ENCODE measurements around the gene RIPK3.
A peak's percentile ranks its signal among the peaks of the same experiment; 100 is the strongest.

RIPK3 gene

GRCh38 chr14:24309538-24310264, 30.1 kb downstream of the RIPK3 start, which contains the start of gene LTB4R2:
Gene LTB4R2, plus strand, starts transcription at chr14:24310140. Its CDS starts 525 bp downstream, at chr14:24310665.
- TF ChIP-seq CTCF (IDR thresholded peaks at IDR 0.05; ENCODE audit: low read depth, low read length, missing control alignments), result no peak
- peak within 1 kb of the TSS; percentile 50 for H3K4me3 ChIP-seq (ENCODE audit: low read depth, low read length)

GRCh38 chr14:24308342-24309124, 31.3 kb downstream of the RIPK3 start:
- no peak for DNase-seq (ENCODE audit: low read depth)
- TF ChIP-seq CTCF (IDR thresholded peaks at IDR 0.05; ENCODE audit: low read depth, low read length, missing control alignments), result no peak
- no peak overlapping the region for H3K4me3 ChIP-seq (ENCODE audit: low read depth, low read length)

More at GRCh38 chr14:24309538-24310264, 30.1 kb downstream of the RIPK3 start, which contains the start of gene LTB4R2:
- DNase-seq (ENCODE audit: low read depth), result no peak

- DNase-seq (ENCODE audit: low read depth), result no peak
- peak; percentile 94 for TF ChIP-seq CTCF (IDR thresholded peaks at IDR 0.05; ENCODE audit: low read depth, low read length, missing control alignments)
- H3K4me3 ChIP-seq (ENCODE audit: low read depth, low read length), result no peak within 1 kb of the TSS
Observed at GRCh38 chr14:24307575-24308341, 32.0 kb downstream of the RIPK3 start, which contains the start of gene CIDEB. Gene CIDEB, minus strand, starts transcription at chr14:24307977. Its CDS starts 119 bp downstream, at chr14:24307858.

GRCh38 chr14:24307156-24307574, 32.6 kb downstream of the RIPK3 start:
- TF ChIP-seq CTCF (IDR thresholded peaks at IDR 0.05; ENCODE audit: low read depth, low read length, missing control alignments), result no peak
- DNase-seq (ENCODE audit: low read depth), result no peak
- H3K4me3 ChIP-seq (ENCODE audit: low read depth, low read length), result no peak overlapping the region

- DNase-seq (ENCODE audit: low read depth), result no peak
- no peak overlapping the region for H3K4me3 ChIP-seq (ENCODE audit: low read depth, low read length)
- TF ChIP-seq CTCF (IDR thresholded peaks at IDR 0.05; ENCODE audit: low read depth, low read length, missing control alignments), result no peak
Observed at GRCh38 chr14:24304019-24304387, 35.8 kb downstream of the RIPK3 start.

GRCh38 chr14:24300326-24300980, 39.3 kb downstream of the RIPK3 start:
- H3K4me3 ChIP-seq (ENCODE audit: low read depth, low read length), result peak overlapping the region; percentile 74
- no peak for TF ChIP-seq CTCF (IDR thresholded peaks at IDR 0.05; ENCODE audit: low read depth, low read length, missing control alignments)

More at GRCh38 chr14:24300326-24300980, 39.3 kb downstream of the RIPK3 start:
- no peak for DNase-seq (ENCODE audit: low read depth)

Data from GM12864 (cell line).